Cardiac muscle cell (in vitro differentiated cells and primary cell): ENCODE results near the gene SGTA. TPM values are rescaled to one million over a fixed set of nuclear protein-coding genes. Genes with fewer than 3 reads are reported as not detected.

ENCODE experiments used
- DNase-seq, 2 donors: peaks; one replicate each; pipeline versions ENCODE4 v3.0.0 to v3.0.0-alpha.2; 2010 to 2017; ENCODE audit warnings: low read depth in 1 of 2, low spot score in 1 of 2
- H3K27ac ChIP-seq: fragments of 200-600 bp; sonication (generic); 2 replicates; pipeline ENCODE4 v1.5.1; 2016
- H3K27me3 ChIP-seq: fragments of 200-600 bp; sonication (generic); 2 replicates; pipeline ENCODE4 v1.6.0; 2016; ENCODE audit warnings: control low read depth
- H3K36me3 ChIP-seq: fragments of 200-600 bp; sonication (generic); 2 replicates; pipeline ENCODE4 v1.5.1; 2016; ENCODE audit warnings: control low read depth
- H3K4me1 ChIP-seq: fragments of 200-600 bp; sonication (generic); 2 replicates; pipeline ENCODE4 v1.8.1; 2017; ENCODE audit warnings: low read depth, mild to moderate bottlenecking, mixed run types
- H3K4me3 ChIP-seq: fragments of 200-600 bp; sonication (generic); 2 replicates; pipeline ENCODE4 v1.5.1; 2016; ENCODE audit warnings: mild to moderate bottlenecking
- H3K9me3 ChIP-seq: fragments of 200-600 bp; sonication (generic); 2 replicates; pipeline ENCODE4 v1.5.1; 2017; ENCODE audit warnings: low read depth, mild to moderate bottlenecking, control low read depth
- CTCF ChIP-seq: IDR thresholded peaks from 2 replicates; pipeline ENCODE4 v1.5.1; 2012; ENCODE audit warnings: low read depth, mild to moderate bottlenecking, low read length
- polyA plus RNA-seq: library from polyadenylated mRNA; unstranded; fragments of >200 nt; fragmentation: Nextera tagmentation; extraction: Ambion mirVana; gene quantifications from 2 replicates; pipeline ENCODE4 v1.2.1, GENCODE V29; 2016
- total RNA-seq: library from RNA; depleted of rRNA; stranded (reverse); fragments of >200 nt; gene quantifications from 2 replicates; pipeline ENCODE4 v1.2.3, GENCODE V29; 2016

The SGTA gene
- total and polyA plus RNA-seq, 2 experiments from 2014 or later: 102 to 135 TPM

GRCh38 chr19:2750808-2751437 lies 32.1 kb downstream of the SGTA start:
- Histone ChIP-seq H3K36me3 (no peaks in the 10 kb centered on the region), H3K4me3 (no peak overlapping the region), H3K27me3 (peaks cover 9% of the 10 kb centered on the region), H3K4me1 (no peaks in the 10 kb centered on the region), H3K27ac (no peak overlapping the region), H3K9me3 (no peaks in the 10 kb centered on the region)
- TF ChIP-seq CTCF: no peak
- DNase-seq: no peak

DNA sequence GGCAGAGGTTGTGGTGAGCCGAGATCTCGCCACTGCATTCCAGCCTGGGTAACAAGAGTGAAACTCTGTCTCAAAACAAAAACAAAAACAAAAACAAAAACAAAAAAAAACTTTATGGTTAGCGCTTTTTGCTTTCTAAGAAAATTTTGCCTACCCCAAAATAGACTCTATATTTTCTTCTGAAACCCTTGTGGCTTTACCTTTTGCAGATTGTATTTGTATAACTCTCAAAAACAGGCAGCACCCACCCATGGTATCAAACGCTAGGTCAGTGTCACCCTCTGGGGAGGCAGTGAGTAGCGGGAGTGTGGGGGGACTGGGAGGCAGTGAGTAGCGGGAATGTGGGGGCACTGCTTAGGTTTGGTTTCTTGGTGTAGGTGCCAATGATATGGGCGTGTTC lies 35.7 kb downstream of the SGTA start:
- Histone ChIP-seq H3K27ac (no peak overlapping the region), H3K9me3 (no peaks in the 10 kb centered on the region), H3K27me3 (peaks cover 24% of the 10 kb centered on the region), H3K36me3 (no peaks in the 10 kb centered on the region), H3K4me1 (no peaks in the 10 kb centered on the region), H3K4me3 (no peak overlapping the region)
- no peak for TF ChIP-seq CTCF
- no peak for DNase-seq

DNA sequence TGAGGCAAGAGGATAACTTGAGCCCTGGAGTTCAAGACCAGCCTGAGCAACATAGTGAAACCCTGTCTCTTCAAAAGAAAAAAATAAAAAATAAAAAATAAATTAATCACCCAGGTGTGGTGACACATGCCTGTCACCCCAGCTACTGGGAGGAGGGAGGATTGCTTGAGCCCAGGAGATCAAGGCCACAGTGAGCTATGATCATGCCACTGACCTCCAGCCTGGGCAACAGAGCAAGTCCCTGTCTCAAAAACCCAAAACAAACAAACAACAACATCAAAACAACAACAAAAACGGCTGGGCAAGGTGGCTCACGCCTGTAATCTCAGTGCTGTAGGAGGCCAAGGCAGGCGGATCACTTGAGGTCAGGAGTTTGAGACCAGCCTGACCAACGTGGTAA lies 39.0 kb downstream of the SGTA start:
- peaks cover 24% of the 10 kb centered on the region for H3K27me3 ChIP-seq

GRCh38 chr19:2743099-2743498 lies 40.0 kb downstream of the SGTA start:
- no peak for DNase-seq
- TF ChIP-seq CTCF: no peak
- Histone ChIP-seq H3K36me3 (no peaks in the 10 kb centered on the region), H3K4me3 (no peak overlapping the region), H3K27me3 (peaks cover 18% of the 10 kb centered on the region), H3K27ac (no peak overlapping the region), H3K9me3 (no peaks in the 10 kb centered on the region), H3K4me1 (peaks cover 5% of the 10 kb centered on the region)

More for the DNA sequence above, 39.0 kb downstream of the SGTA start:
- Histone ChIP-seq H3K4me1 (peaks cover 4% of the 10 kb centered on the region), H3K4me3 (no peak overlapping the region), H3K27ac (no peak overlapping the region), H3K9me3 (no peaks in the 10 kb centered on the region), H3K36me3 (no peaks in the 10 kb centered on the region)
- DNase-seq: no peak
- TF ChIP-seq CTCF: no peak

- DNase-seq: no peak
- Histone ChIP-seq H3K9me3 (no peaks in the 10 kb centered on the region), H3K36me3 (peaks cover 5% of the 10 kb centered on the region), H3K27ac (no peak overlapping the region), H3K27me3 (peaks cover 14% of the 10 kb centered on the region), H3K4me1 (peaks cover 5% of the 10 kb centered on the region), H3K4me3 (no peak overlapping the region)
- TF ChIP-seq CTCF: no peak
Observed at GRCh38 chr19:2740314-2740656, 42.8 kb downstream of the SGTA start.
